HL-60 (cell line): ENCODE results near the gene MYB.

Experiments used
- DNase-seq, 2 experiments: peaks; one replicate each; pipeline ENCODE4 v3.0.0-alpha.2; 2010 to 2020; ENCODE audit warnings: low read depth in 1 of 2, low spot score in 1 of 2
- H3K27ac ChIP-seq: fragments of 250-450 bp; sonication (Bioruptor Pico); replicated peaks from 2 replicates; pipeline ENCODE4 v1.5.1; 2020; ENCODE audit warnings: mild to moderate bottlenecking, moderate library complexity
- H3K27me3 ChIP-seq: fragments of 250-450 bp; sonication (Bioruptor Pico); 2 replicates; pipeline ENCODE4 v1.5.1; 2021; ENCODE audit warnings: mild to moderate bottlenecking, moderate library complexity; ENCODE audit not compliant: insufficient read depth, poor library complexity, severe bottlenecking
- H3K4me3 ChIP-seq: replicated peaks from 2 replicates; pipeline ENCODE4 v1.5.1; 2011; ENCODE audit warnings: mild to moderate bottlenecking, control low read depth, low read length; ENCODE audit not compliant: insufficient read depth
- GABPA ChIP-seq: IDR thresholded peaks from 2 replicates; pipeline ENCODE4 v1.6.1; 2012; ENCODE audit warnings: low read depth
- POLR2AphosphoS5 ChIP-seq: IDR thresholded peaks from 2 replicates; pipeline ENCODE4 v1.6.1; 2012; ENCODE audit warnings: low read depth
- SPI1 ChIP-seq: IDR thresholded peaks from 2 replicates; pipeline ENCODE4 v1.6.1; 2012; ENCODE audit warnings: low read depth, mild to moderate bottlenecking, borderline replicate concordance
- TF ChIP-seq, protein P1 (sequence below): IDR thresholded peaks from one replicate; pipeline ENCODE4 v1.5.1; 2011; ENCODE audit warnings: low read length, control low read depth, inconsistent platforms; ENCODE audit not compliant: insufficient read depth
- TF ChIP-seq, protein P2 (sequence below): IDR thresholded peaks from 2 replicates; pipeline ENCODE4 v1.6.1; 2012; ENCODE audit warnings: low read depth; ENCODE audit not compliant: insufficient replicate concordance

MYB gene

DNA sequence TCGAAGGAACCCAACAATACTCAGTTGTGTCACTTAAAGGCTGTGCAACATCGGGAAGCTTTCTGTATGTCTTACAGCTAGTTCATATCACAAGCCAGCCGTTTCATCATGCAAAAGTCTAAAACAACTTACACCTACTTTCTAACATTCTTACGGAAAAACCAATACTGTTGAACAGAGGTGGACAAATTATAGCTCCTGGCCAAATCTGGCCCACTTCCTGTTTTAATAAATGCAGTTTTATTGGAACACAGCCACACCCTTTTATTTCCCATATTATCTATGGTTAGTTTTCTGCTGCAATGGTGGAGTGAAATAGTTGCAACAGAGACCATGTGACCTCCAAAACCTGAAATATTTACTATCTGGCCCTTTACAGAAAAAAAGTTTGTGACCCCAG, 46.6 kb downstream of the MYB start:
- no peak overlapping the region for H3K4me3 ChIP-seq
- no peak overlapping the region for H3K27ac ChIP-seq
- DNase-seq, result no peak
- no peaks in the 10 kb centered on the region for H3K27me3 ChIP-seq
- TF ChIP-seq POLR2AphosphoS5 (no peak), GABPA (no peak), SPI1 (peak; percentile 49; the same call in 1 of the 2 replicates)
- TF ChIP-seq, protein P1, sequence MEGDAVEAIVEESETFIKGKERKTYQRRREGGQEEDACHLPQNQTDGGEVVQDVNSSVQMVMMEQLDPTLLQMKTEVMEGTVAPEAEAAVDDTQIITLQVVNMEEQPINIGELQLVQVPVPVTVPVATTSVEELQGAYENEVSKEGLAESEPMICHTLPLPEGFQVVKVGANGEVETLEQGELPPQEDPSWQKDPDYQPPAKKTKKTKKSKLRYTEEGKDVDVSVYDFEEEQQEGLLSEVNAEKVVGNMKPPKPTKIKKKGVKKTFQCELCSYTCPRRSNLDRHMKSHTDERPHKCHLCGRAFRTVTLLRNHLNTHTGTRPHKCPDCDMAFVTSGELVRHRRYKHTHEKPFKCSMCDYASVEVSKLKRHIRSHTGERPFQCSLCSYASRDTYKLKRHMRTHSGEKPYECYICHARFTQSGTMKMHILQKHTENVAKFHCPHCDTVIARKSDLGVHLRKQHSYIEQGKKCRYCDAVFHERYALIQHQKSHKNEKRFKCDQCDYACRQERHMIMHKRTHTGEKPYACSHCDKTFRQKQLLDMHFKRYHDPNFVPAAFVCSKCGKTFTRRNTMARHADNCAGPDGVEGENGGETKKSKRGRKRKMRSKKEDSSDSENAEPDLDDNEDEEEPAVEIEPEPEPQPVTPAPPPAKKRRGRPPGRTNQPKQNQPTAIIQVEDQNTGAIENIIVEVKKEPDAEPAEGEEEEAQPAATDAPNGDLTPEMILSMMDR, result no peak
- TF ChIP-seq, protein P2, sequence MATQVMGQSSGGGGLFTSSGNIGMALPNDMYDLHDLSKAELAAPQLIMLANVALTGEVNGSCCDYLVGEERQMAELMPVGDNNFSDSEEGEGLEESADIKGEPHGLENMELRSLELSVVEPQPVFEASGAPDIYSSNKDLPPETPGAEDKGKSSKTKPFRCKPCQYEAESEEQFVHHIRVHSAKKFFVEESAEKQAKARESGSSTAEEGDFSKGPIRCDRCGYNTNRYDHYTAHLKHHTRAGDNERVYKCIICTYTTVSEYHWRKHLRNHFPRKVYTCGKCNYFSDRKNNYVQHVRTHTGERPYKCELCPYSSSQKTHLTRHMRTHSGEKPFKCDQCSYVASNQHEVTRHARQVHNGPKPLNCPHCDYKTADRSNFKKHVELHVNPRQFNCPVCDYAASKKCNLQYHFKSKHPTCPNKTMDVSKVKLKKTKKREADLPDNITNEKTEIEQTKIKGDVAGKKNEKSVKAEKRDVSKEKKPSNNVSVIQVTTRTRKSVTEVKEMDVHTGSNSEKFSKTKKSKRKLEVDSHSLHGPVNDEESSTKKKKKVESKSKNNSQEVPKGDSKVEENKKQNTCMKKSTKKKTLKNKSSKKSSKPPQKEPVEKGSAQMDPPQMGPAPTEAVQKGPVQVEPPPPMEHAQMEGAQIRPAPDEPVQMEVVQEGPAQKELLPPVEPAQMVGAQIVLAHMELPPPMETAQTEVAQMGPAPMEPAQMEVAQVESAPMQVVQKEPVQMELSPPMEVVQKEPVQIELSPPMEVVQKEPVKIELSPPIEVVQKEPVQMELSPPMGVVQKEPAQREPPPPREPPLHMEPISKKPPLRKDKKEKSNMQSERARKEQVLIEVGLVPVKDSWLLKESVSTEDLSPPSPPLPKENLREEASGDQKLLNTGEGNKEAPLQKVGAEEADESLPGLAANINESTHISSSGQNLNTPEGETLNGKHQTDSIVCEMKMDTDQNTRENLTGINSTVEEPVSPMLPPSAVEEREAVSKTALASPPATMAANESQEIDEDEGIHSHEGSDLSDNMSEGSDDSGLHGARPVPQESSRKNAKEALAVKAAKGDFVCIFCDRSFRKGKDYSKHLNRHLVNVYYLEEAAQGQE, result no peak

DNA sequence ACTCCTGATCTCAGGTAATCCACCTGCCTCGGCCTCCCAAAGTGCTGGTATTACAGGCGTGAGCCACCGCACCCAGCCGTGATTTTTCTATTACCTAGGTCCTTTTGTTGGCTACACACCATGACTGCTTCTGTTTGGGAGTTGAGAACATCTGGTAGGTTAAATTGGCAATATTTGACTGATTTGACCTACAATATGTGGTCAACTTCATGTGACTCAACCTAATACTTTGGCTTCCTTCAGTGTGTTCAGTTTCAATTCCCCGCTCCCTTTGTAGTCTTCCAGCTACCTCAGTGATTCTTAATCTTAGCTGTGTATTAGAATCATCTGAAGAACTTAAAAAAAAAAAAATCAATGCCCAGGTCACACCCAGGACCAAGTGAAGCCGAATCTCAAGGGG, 47.4 kb downstream of the MYB start:
- TF ChIP-seq POLR2AphosphoS5 (no peak), SPI1 (no peak), GABPA (no peak)
- TF ChIP-seq, protein P2, result no peak
- TF ChIP-seq, protein P1, result no peak
- no peak overlapping the region for H3K4me3 ChIP-seq
- no peaks in the 10 kb centered on the region for H3K27me3 ChIP-seq
- no peak for DNase-seq
- H3K27ac ChIP-seq, result no peak overlapping the region

DNA sequence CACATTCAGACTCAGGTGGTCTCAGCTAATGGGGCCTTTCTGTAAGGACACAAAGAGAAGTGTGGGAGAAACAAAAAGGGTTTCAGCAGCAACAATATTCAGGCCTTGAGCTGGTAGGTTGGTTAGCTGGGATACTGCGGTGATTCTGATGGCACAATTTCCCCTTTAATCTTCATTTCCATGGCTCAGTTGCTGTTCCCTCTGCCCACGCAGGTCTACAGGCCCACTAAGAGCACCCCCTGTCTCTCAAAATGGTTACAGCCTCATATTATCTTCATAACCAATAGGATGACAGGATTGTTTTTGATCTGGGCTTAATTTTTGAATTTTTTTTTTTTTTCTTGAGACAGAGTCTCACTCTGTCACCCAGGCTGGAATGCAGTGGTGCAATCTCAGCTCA, 48.9 kb downstream of the MYB start:
- no peak for DNase-seq
- no peak for TF ChIP-seq POLR2AphosphoS5
- TF ChIP-seq, protein P2, result no peak
- TF ChIP-seq, protein P1, result no peak
- TF ChIP-seq SPI1, result no peak
- no peak for TF ChIP-seq GABPA
- no peak overlapping the region for H3K27ac ChIP-seq

More for the DNA sequence above, 48.9 kb downstream of the MYB start:
- no peak overlapping the region for H3K4me3 ChIP-seq
- no peaks in the 10 kb centered on the region for H3K27me3 ChIP-seq
